HG03139 (cell line): ENCODE results near the gene TRPV4.

Experiments
- ATAC-seq: cut with Tn5 transposase; IDR thresholded peaks from one replicate; pipeline ENCODE4 v1.9.1; 2021; ENCODE audit not compliant: unreplicated experiment

Gene TRPV4

DNA sequence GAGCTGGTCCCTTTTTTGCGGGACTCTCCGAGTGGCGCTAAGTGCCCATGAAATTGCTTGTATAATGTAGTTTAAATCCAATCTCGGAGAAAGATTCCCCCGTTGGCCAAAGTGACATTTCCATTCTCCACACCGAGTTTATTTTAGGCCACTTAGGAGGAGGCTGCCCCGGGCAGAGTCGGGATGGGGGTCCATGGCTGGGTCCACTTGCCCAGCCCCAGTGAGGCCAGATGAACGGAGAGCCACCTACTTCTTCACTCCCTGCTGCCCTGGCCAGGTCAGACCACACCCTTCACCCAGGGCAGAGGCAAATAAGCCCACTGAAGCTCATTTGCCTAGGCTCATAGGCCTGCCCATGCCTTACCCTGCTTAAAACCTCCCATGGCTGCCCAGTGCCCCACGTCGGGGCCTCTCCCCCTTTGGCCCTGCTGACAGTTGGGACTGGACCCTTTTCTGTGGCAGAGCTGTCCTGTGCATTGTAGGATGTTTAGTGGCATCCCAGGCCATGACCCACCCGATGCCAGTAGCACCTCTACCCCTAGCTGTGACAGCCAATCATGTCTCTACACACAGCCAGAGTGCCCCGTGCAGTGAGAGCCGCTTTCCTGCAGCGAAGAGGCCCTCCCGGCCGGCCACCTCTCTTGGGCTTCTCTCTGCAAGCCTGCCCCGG is 68.3 kb downstream of the TRPV4 start:
- no peak for ATAC-seq

- no peak for ATAC-seq
Measured at GRCh38 chr12:109764123-109764522, 69.1 kb downstream of the TRPV4 start.

DNA sequence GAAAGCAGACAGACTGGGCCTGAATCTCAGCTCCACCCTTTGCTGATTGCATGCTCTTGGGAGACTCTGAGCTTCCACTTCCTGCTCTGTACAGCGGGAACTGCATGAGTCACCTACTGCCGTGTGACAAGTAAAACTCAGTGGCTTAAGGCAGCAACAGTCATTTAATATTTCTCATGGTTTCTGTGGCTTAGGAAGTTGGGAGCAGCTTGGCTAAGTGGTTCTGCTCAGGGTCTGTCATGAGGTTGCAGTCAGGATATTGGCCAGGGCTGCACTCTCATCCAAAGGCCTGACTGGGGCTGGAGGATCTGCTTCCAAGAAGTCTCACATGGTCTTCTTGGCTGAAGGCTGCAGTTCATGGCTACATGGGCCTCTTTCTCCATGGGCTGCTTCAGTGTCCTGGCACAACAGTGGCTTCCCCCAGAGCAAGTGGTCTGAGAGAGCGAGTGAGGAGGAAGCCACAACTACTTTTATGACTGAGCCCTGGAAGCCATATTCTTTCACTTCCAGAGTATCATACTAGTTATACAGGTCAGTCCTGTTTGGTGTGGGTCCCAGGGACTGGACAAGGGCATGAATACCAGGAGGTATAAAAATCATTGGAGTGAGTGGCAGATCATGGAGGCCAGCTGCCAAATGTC is 69.9 kb downstream of the TRPV4 start:
- no peak for ATAC-seq

GRCh38 chr12:109762673-109763191 is 70.5 kb downstream of the TRPV4 start:
- ATAC-seq = no peak

GRCh38 chr12:109762071-109762672 is 71.0 kb downstream of the TRPV4 start:
- ATAC-seq = no peak

DNA sequence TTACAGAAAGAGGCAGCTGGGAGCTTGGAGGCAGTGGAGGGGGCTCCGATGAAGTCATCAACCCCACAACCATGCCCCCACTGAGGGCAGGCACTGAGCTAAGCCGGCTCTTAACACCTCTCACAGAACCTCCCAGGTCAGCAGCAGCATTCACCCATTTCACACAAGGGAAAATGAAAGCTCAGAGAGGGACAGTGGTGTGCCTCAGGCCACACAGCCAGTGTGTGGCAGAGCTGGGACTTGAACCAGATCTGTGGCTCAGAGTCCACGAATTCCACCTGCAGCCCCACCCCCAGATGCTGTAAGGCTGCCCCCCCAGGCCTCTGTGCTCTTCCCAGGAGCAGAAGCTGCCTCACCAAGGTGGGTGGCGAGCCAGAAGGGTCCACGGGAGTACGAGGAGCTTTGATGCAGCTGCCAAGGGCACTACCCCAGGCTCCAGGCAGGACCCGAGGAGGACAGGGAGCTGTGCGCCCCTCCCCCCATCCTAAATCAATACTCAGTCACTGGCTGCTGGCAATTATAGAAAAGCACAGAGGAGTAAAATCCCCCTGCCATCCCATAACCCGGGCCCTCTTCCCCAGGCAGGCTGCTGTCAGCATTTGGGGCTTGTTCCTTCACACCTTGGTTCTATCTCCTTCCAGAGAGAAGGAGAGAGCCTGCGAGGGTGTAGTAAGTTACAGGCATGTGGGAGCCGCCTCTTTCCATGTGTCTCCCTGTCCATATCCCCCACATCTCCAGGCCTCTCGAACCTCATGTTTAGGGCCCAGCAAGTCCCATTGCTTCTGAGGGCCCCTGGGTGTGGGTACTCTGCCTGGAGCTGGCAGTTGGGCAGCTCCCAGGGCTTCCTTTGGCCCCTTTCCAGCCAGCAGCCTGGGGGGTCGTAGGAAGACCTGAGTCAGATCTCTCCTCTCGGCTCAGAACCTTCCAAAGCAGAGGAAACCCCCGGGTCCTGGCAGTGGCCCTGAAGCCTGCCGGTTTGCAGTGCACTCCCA is 72.0 kb downstream of the TRPV4 start:
- ATAC-seq = no peak

DNA sequence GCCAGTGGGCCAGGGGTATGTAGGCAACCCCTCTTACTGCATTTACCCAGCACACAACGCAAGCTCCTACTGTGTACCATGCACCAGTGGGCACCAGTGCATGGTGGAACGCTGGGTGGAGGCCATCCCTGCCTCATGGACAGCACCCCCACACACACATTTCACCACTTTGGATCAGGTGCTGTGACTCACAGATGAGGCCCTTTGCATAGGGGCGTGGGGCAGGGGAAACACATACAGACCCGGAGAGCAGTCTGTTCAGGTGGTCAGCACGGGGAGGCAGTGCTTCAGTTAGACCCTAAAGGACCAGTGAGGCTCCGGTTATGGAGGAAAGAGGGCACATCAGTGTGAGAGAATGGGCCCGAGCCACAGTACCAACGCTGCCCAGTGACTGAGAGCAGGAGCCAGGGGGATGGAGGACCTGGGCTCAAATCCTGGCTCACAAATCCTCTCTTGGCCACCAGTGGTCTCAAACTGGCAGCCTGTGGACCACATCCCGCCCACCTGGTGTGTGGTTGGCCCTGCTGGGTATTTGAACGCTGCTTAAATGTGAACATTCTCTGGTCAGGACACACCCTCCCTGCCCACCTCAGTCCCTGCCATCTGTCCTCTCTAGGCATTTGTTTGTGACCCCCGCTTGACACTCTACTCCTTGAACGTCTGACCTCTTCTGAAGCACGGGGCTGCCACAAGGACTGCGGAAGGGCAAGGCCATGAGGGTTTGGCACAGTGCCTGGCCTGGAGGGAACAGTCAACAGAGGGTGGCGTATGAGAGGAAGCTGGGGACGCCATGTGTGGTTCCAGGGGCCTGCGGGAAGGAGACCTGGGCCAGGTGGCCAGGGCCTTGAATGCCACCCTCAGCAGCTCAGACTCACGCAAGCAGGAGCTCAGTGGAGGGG is 72.9 kb downstream of the TRPV4 start:
- ATAC-seq = no peak

- ATAC-seq = no peak
Measured at GRCh38 chr12:109759595-109759994, 73.6 kb downstream of the TRPV4 start.

DNA sequence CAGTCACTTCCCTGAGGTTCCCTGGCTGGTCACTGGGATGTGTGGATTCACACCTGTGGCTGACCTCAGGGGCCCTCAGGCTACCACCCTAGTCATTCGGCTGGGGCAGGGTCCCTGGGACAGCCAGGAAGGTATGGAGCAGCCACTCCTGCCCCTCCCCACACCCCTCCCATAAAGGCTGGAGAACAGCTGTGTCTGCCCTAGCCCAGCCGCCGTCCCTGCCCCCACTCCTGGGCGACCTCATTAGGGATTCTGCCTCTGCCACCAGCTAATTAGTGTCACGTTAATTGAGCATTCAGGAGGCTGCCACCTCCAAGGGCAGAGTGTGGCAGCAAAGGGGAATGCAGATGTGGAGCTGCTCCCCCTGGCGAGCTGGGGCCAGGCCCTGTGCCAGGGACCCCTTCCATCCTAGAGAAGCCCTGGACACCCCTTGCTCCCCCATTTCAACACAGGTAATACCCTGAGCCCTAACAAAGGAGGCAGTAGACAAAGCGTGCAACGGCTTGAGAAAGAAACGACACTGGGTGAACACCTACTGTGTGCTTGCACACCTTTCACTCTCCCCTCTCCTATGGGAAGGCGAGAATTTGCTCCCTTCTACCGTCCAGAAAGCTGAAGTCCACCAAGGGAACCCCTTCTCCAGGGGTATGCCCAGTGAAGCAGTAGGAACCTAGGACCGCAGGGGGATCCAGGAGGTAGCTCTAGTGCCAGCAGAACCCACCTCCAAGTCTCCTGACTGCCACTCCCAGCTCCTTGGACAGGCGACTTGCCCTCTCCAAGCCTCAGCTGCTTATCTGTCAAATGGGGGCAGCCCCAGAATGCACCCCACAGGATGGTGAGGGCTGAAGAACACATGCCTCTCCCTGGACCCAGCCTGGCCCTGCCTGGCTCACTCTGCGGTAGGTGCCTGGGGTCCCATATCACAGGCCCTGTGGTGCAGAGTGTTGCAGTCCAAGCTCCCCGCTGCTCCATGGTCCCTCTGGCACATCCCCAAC is 74.5 kb downstream of the TRPV4 start:
- ATAC-seq = no peak

- ATAC-seq = no peak
Measured at GRCh38 chr12:109757671-109758265, 75.4 kb downstream of the TRPV4 start.

- no peak for ATAC-seq
Measured at GRCh38 chr12:109756457-109756856, 76.7 kb downstream of the TRPV4 start.

DNA sequence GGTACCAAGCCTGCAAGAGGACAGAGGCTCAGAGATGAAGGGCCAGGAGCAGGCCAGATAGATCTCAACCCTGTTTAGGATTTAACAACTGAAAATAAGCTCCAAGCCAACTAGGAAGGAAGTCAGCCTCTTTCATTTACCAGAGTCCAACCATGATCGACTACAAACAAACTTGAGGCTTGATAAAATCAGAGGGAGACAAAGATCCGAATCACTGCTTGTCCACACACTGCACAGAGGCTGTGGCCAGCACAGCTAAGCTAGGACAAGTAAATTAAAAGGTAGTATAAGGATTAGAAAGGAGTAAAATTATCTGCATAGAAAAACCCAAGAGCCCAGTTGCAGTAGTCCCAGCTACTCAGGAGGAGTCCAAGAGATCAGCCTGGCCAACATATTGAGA is 79.2 kb downstream of the TRPV4 start:
- no peak for ATAC-seq

GRCh38 chr12:109753054-109753401 is 80.2 kb downstream of the TRPV4 start:
- ATAC-seq = no peak

- no peak for ATAC-seq
Measured at GRCh38 chr12:109752117-109753053, 80.8 kb downstream of the TRPV4 start.

DNA sequence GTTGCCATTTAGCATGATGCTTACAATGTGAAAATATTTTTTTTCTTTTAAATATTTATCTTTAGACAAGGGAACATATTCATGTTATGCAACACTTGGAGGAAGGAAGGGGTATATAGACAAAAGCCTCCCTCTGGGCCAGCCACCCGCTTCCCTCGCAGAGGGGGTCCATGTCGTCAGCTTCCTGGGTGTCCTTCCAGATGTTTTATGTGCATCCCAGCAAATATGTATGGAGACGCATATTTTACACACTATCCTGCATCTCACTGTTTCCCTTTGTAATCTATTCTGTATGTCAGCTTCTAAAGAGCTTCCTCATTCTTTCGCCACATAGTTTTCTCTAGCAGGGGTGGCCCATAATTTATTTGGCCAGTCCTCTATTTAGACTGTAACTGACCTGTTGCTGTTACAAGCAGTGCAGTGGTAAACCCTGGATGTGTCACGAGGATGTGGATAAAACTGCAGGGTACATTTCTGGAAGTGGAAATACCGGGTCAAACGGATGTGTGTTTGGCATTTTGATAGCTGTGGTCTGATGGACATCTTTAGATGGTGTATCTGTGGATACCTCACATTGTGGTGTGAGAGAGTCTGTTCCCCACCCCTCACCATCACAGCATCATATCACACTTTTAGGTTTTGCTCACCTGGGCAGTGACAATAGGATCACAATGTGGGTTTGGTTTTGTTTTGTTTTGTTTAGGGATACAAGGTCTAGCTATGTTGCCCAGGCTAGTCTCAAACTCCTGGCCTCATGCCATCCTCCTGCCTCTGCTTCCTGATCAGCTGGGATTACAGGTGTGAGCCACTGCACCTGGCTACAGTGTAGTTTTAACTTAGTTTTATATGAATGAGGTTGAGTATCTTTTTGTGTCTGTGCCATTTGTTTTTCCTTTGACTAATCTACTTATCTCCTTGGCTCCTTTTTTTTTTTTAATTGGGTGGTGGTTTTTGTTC is 87.9 kb downstream of the TRPV4 start:
- ATAC-seq = no peak

DNA sequence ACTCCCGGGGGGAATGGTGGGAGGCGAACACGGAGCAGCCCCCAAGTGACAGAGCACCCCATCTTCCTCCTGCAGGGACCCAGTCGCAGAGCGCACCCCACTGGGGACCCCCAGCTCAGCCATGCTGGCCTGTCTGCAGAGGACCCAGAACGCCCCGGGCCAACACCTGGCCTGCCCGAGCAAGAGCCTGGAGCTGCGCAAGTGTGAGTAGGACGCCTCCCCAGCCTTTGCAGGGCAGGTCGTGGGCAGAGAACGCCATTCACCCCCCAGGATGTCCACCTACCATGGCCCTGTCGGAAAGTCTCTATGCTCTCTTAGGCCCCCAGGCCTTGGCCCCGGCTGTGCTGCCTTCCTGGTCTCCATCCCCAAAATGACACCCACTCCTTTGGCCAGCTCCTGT is 89.2 kb downstream of the TRPV4 start:
- no peak for ATAC-seq
